ENCODE results near the gene NDUFB10.

DNA sequence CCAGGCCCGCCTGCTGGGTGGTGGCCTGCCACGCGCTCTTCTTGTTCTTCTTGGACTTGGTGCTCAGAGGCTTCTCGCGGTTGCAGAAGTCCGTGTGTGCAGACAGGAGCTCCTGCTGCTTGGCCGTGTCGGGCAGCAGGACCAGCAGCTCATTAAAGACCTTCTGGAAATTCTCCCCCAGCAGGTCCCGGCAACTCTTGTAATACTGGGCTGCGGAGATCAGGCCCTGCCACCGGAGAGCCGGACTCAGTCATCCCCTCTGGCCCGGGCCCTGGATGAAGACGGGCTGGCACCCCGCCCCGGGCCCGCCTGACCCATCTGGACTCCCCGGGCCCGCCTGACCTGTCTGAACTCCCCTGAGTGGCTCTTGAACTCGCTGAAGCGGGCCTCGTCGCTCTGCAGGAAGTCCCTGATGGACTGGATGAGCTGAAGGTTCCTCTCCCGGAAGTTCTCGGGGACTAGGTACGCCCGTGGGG lies 39.1 kb downstream of the NDUFB10 start:
- TF ChIP-seq FOXK2 (IDR thresholded peaks at IDR 0.05) (no peak), SP1 (IDR thresholded peaks at IDR 0.05) (no peak), CTBP1 (IDR thresholded peaks at IDR 0.05; ENCODE audit: borderline replicate concordance) (no peak), FOXM1 (IDR thresholded peaks at IDR 0.05; ENCODE audit: borderline replicate concordance) (no peak), ZNF384 (IDR thresholded peaks at IDR 0.05) (no peak), TARDBP (IDR thresholded peaks at IDR 0.05) (no peak), FOXA1 (IDR thresholded peaks at IDR 0.05) (no peak), NFRKB (IDR thresholded peaks at IDR 0.05) (no peak), ELF4 (IDR thresholded peaks at IDR 0.05) (no peak)
- TF ChIP-seq, protein P1, sequence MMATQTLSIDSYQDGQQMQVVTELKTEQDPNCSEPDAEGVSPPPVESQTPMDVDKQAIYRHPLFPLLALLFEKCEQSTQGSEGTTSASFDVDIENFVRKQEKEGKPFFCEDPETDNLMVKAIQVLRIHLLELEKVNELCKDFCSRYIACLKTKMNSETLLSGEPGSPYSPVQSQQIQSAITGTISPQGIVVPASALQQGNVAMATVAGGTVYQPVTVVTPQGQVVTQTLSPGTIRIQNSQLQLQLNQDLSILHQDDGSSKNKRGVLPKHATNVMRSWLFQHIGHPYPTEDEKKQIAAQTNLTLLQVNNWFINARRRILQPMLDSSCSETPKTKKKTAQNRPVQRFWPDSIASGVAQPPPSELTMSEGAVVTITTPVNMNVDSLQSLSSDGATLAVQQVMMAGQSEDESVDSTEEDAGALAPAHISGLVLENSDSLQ (IDR thresholded peaks at IDR 0.05), result no peak

All from HEK293T (cell line).